Small intestine (tissue), 7 donors: ENCODE data around the gene SPAG16. TPM values are rescaled to one million over a fixed set of nuclear protein-coding genes. Genes with fewer than 3 reads are reported as not detected.
A peak's percentile ranks its signal among the peaks of the same experiment; 100 is the strongest.

ENCODE experiments used
- DNase-seq, 2 donors: peaks; one replicate each; pipeline versions ENCODE4 v3.0.0 to v3.0.0-alpha.2; 2013
- FAIRE-seq: peaks from 2 replicates; lab custom pipeline; 2012; peaks lifted over from hg19 to GRCh38; lab: Jason Lieb, UNC
- H3K27ac ChIP-seq, 3 donors: one replicate each; pipeline ENCODE4 v1.5.1; 2013; ENCODE audit warnings: low read length in 2 of 3, mild to moderate bottlenecking in 2 of 3, control low read depth in 1 of 3, inconsistent platforms in 1 of 3, low read depth in 1 of 3, moderate library complexity in 1 of 3
- H3K27me3 ChIP-seq, 3 donors: one replicate each; pipeline ENCODE4 v1.6.1; 2013; ENCODE audit warnings: low read length in 3 of 3, inconsistent platforms in 1 of 3; ENCODE audit not compliant: control insufficient read depth in 3 of 3, insufficient read depth in 3 of 3
- H3K36me3 ChIP-seq, 3 donors: one replicate each; pipeline ENCODE4 v1.6.1; 2013; ENCODE audit warnings: low read length in 3 of 3, inconsistent platforms in 1 of 3, low read depth in 1 of 3, mild to moderate bottlenecking in 1 of 3, moderate library complexity in 1 of 3; ENCODE audit not compliant: control insufficient read depth in 3 of 3, insufficient read depth in 2 of 3
- H3K4me1 ChIP-seq, 3 donors: one replicate each; pipeline ENCODE4 v1.6.1; 2013; ENCODE audit warnings: low read length in 2 of 3, inconsistent platforms in 1 of 3, low read depth in 1 of 3, mild to moderate bottlenecking in 1 of 3, moderate library complexity in 1 of 3; ENCODE audit not compliant: control insufficient read depth in 3 of 3, insufficient read depth in 2 of 3
- H3K4me3 ChIP-seq, 3 donors: one replicate each; pipeline ENCODE4 v1.5.1; 2013; ENCODE audit warnings: low read length in 3 of 3, control low read depth in 1 of 3, inconsistent platforms in 1 of 3, low read depth in 1 of 3, mild to moderate bottlenecking in 1 of 3, moderate library complexity in 1 of 3
- H3K9me3 ChIP-seq, 2 donors: one replicate each; pipeline ENCODE4 v1.6.1; 2013; ENCODE audit warnings: low read depth in 1 of 2, low read length in 1 of 2; ENCODE audit not compliant: control insufficient read depth in 2 of 2, insufficient read depth in 1 of 2
- WGBS, 3 donors: extraction: QIAGEN DNeasy Blood & Tissue Kit; methylation state at CpG; one replicate each; pipeline ENCODE4 v1.1.7; 2013; 5-methylcytosine and 5-hydroxymethylcytosine counted together
- polyA plus RNA-seq, 4 donors: library from polyadenylated mRNA; stranded (reverse) in 3 of 4; unstranded in 1 of 4; fragments of 200-250 nt in 3 of 4; fragments of 120-200 nt in 1 of 4; gene quantifications; one replicate each; pipeline versions ENCODE4 v1.2.1 to v1.2.3, GENCODE V29; 2013
- donor health status: healthy with polysubstance abuse.
- donor health status: control.
- donor health status: control.
- donor health status: Bipolar disorder and iron deficiency.
- donor health status: healthy.

The SPAG16 gene
- polyA plus RNA-seq, 4 donors, result 15.4 to 52.5 (median 18.9) TPM

DNA sequence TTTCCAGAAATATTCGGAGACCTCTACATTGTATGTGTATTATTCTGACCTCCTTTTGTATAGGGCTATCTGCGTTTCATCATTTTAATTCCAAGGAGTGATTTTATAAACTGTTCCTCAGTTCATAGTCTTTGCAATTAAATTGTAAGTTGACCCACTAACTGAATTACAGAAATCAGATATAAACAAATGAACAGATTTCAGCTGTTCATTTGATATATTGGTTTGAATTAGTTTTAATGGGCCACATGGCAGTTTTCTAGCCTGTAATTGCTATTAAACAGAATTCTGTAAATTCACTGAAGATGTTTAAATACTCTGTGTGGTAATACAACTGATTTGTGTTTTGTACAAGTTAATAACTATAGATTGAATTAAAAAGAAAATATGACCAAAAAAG lies 780.2 kb downstream of the SPAG16 start:
- Histone ChIP-seq H3K4me1 (no peaks in the 10 kb centered on the region), H3K27ac (no peak overlapping the region), H3K9me3 (no peaks in the 10 kb centered on the region), H3K36me3 (no peaks in the 10 kb centered on the region), H3K27me3 (no peaks in the 10 kb centered on the region), H3K4me3 (no peak overlapping the region)
- 64 to 93% (median 82%) methylated on average over 2 of the region's 2 CpGs for WGBS, 3 donors
- DNase-seq (no peak), FAIRE-seq (no peak)

GRCh38 chr2:214066862-214067261 lies 782.6 kb downstream of the SPAG16 start:
- Histone ChIP-seq H3K36me3 (no peaks in the 10 kb centered on the region), H3K4me1 (no peaks in the 10 kb centered on the region), H3K27me3 (no peaks in the 10 kb centered on the region), H3K4me3 (no peak overlapping the region), H3K9me3 (no peaks in the 10 kb centered on the region), H3K27ac (no peak overlapping the region)
- FAIRE-seq (no peak), DNase-seq (no peak)
- WGBS, 3 donors, result 36 to 53% (median 38%) methylated on average over 2 of the region's 2 CpGs

- H3K27me3 ChIP-seq, result no peaks in the 10 kb centered on the region
- H3K9me3 ChIP-seq, result no peaks in the 10 kb centered on the region
- FAIRE-seq, result no peak
- no peaks in the 10 kb centered on the region for H3K4me1 ChIP-seq
- no peak overlapping the region for H3K4me3 ChIP-seq
- no peaks in the 10 kb centered on the region for H3K36me3 ChIP-seq
- DNase-seq, result peak in 1 of 2 donors; percentile 0
- no peak overlapping the region for H3K27ac ChIP-seq
- 19 to 48% (median 36%) methylated on average over 2 of the region's 2 CpGs for WGBS, 3 donors
These were observed 785.0 kb downstream of the SPAG16 start for GRCh38 chr2:214069254-214069653.

DNA sequence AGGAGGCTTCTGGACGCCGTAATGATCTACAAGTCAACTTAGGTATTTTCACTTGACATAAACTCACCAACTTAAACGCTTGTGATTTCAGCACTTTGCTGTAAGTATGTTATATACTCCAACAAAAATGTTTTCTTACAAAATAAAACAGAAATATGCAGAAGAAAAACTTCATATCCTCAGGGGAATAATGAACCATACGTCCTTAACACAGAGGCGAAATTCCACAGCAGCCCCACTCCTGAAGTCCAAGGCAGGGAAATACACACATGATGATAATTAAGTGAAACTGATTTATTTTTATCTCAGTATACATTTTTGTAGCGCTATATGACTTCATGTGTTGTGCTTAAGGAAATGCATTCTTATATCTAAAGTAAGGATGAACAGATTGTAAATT lies 791.2 kb downstream of the SPAG16 start:
- Histone ChIP-seq H3K4me3 (no peak overlapping the region), H3K36me3 (no peaks in the 10 kb centered on the region), H3K27ac (no peak overlapping the region), H3K9me3 (no peaks in the 10 kb centered on the region), H3K27me3 (no peaks in the 10 kb centered on the region), H3K4me1 (no peaks in the 10 kb centered on the region)
- no peak for DNase-seq
- no peak for FAIRE-seq
- WGBS, 3 donors, result 80 to 88% (median 83%) methylated on average over 6 of the region's 6 CpGs

DNA sequence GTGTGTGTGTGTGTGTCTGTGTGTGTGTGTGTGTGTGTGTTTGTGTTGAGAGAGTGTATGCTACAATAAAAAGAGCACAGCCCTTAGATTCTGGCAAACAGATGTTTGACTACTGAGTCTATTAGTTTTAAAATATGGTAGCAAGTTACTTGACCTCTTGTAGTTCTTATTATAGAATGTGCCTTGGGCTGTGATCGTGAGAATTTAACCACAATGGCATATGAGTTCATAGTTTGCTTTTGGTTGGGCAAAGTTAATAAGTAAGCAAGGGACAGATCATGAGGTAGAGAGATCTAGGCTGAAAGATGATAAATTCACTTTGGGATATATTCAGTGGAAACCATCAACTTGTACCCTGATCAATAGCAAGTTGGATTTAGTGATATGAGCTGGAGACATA lies 792.3 kb downstream of the SPAG16 start:
- Histone ChIP-seq H3K4me3 (no peak overlapping the region), H3K36me3 (no peaks in the 10 kb centered on the region), H3K27ac (no peak overlapping the region), H3K27me3 (no peaks in the 10 kb centered on the region), H3K4me1 (no peaks in the 10 kb centered on the region), H3K9me3 (no peaks in the 10 kb centered on the region)
- FAIRE-seq (no peak), DNase-seq (no peak)
- 18 to 51% (median 31%) methylated on average over 1 of the region's 1 CpG for WGBS, 3 donors

DNA sequence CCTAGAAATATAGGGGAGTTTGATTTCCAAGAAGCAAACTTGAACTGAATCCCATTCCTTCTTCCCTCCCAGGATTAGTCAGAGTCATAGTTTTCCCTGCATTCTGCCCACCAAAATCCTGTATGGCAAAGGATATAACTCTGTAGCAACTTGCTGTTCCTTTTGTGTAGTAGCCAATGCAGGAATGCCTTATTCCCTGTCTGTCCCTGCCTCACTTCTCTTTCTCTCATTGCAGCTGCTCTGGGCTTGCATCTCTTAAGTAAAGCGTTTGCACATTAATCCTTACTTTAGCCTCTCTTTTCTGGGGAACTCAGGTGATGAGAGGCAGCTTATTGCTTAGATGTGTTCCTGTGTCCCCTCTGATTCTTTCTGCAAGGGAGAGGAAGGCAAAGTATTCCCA lies 793.5 kb downstream of the SPAG16 start:
- H3K27ac ChIP-seq, result no peak overlapping the region
- no peaks in the 10 kb centered on the region for H3K27me3 ChIP-seq
- no peak for FAIRE-seq
- H3K4me3 ChIP-seq, result no peak overlapping the region
- DNase-seq, result no peak
- no peaks in the 10 kb centered on the region for H3K36me3 ChIP-seq
- H3K4me1 ChIP-seq, result no peaks in the 10 kb centered on the region
- no peaks in the 10 kb centered on the region for H3K9me3 ChIP-seq
- WGBS, 3 donors, result 66 to 84% (median 68%) methylated on average over 1 of the region's 1 CpG

- no peaks in the 10 kb centered on the region for H3K27me3 ChIP-seq
- H3K4me1 ChIP-seq, result no peaks in the 10 kb centered on the region
- H3K9me3 ChIP-seq, result no peaks in the 10 kb centered on the region
- no peak for DNase-seq
- WGBS, 3 donors, result 74 to 84% (median 79%) methylated on average over 2 of the region's 2 CpGs
- no peak for FAIRE-seq
- no peak overlapping the region for H3K27ac ChIP-seq
- no peak overlapping the region for H3K4me3 ChIP-seq
- H3K36me3 ChIP-seq, result no peaks in the 10 kb centered on the region
These were observed 794.8 kb downstream of the SPAG16 start for GRCh38 chr2:214079032-214079431.

GRCh38 chr2:214088536-214088935 lies 804.3 kb downstream of the SPAG16 start:
- no peak overlapping the region for H3K27ac ChIP-seq
- no peaks in the 10 kb centered on the region for H3K4me1 ChIP-seq
- H3K27me3 ChIP-seq, result no peaks in the 10 kb centered on the region
- no peaks in the 10 kb centered on the region for H3K36me3 ChIP-seq
- H3K9me3 ChIP-seq, result no peaks in the 10 kb centered on the region
- 63 to 79% (median 79%) methylated on average over 1 of the region's 1 CpG for WGBS, 3 donors
- H3K4me3 ChIP-seq, result no peak overlapping the region
- FAIRE-seq (no peak), DNase-seq (no peak)

DNA sequence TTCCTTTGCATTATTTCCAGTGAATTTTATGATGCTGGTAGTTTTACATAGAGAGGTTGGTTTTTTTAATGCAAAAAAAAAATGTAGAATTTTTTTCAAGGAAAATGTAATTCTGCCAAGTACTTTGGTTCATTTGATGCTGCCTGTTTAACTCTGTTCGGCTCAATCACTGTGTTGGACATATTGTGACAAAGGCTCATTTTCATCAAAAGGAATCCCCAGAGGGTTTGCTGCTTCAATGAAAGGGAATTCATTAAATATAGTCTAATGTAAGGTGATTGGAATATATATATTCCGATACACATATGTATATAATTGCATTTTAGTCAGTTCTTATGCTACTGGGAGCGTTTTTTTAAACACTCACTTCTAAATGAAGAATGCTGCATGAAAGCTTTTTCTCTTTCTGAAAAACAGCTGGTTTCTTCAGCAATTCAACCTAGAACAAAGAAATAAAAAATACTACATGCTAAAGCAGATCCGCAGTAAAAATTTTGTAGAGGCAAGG lies 812.0 kb downstream of the SPAG16 start:
- Histone ChIP-seq H3K4me1 (no peaks in the 10 kb centered on the region), H3K9me3 (no peaks in the 10 kb centered on the region), H3K36me3 (no peaks in the 10 kb centered on the region), H3K27ac (no peak overlapping the region), H3K4me3 (no peak overlapping the region), H3K27me3 (no peaks in the 10 kb centered on the region)
- WGBS, 3 donors, result 86 to 89% (median 86%) methylated on average over 4 of the region's 4 CpGs
- FAIRE-seq (no peak), DNase-seq (no peak)
